Calu3 (cell line): ENCODE results near the gene HOXB1. TPM values are rescaled to one million over a fixed set of nuclear protein-coding genes. Genes with fewer than 3 reads are reported as not detected.

ENCODE experiments used
- BruUV-seq: library from RNA; stranded (reverse); fragments of 400-500 nt; replicated peaks from 2 replicates; lab custom pipeline; 2021; lab: Mats Ljungman, UMichigan
- CTCF ChIA-PET: fragments of 300-600 bp; sonication (Branson Sonifier 250); formaldehyde crosslinking; loops from one replicate; lab custom pipeline; 2022; ENCODE audit warnings: antibody characterized with exemption; lab: Charles Lee
- DNase-seq: peaks from one replicate; pipeline ENCODE4 v3.0.0; 2022
- H3K27ac Mint-ChIP-seq: one replicate; pipeline ENCODE4 v1.8.0; 2022; ENCODE audit warnings: mixed read lengths; ENCODE audit not compliant: unreplicated experiment
- H3K27me3 Mint-ChIP-seq: one replicate; pipeline ENCODE4 v1.8.0; 2022; ENCODE audit warnings: mixed read lengths; ENCODE audit not compliant: unreplicated experiment
- H3K36me3 Mint-ChIP-seq: one replicate; pipeline ENCODE4 v1.8.0; 2022; ENCODE audit warnings: mild to moderate bottlenecking, moderate library complexity, mixed read lengths; ENCODE audit not compliant: insufficient read depth, unreplicated experiment
- H3K4me1 Mint-ChIP-seq: one replicate; pipeline ENCODE4 v1.8.0; 2022; ENCODE audit warnings: mild to moderate bottlenecking, low read depth, mixed read lengths; ENCODE audit not compliant: unreplicated experiment
- H3K4me3 Mint-ChIP-seq: one replicate; pipeline ENCODE4 v1.8.0; 2022; ENCODE audit warnings: mild to moderate bottlenecking, low read depth, moderate library complexity, mixed read lengths; ENCODE audit not compliant: unreplicated experiment
- H3K9me3 Mint-ChIP-seq: one replicate; pipeline ENCODE4 v1.8.0; 2022; ENCODE audit warnings: low read depth, mixed read lengths; ENCODE audit not compliant: unreplicated experiment
- CTCF ChIP-seq: fragments of 200-600 bp; IDR thresholded peaks from one replicate; pipeline ENCODE4 v1.8.0; 2022; ENCODE audit warnings: antibody characterized with exemption; ENCODE audit not compliant: unreplicated experiment
- intact Hi-C: fragments of 100-400 bp; cut with micrococcal nuclease; formaldehyde crosslinking; loops from one replicate; pipeline ENCODE4 v1.10.0; 2022; ENCODE audit not compliant: unreplicated experiment
- total RNA-seq: library from RNA; stranded (reverse); gene quantifications from 2 replicates; pipeline ENCODE4 v1.2.3, GENCODE V29; 2022

Gene HOXB1
- total RNA-seq, 1 experiment from 2014 or later: not detected

DNA sequence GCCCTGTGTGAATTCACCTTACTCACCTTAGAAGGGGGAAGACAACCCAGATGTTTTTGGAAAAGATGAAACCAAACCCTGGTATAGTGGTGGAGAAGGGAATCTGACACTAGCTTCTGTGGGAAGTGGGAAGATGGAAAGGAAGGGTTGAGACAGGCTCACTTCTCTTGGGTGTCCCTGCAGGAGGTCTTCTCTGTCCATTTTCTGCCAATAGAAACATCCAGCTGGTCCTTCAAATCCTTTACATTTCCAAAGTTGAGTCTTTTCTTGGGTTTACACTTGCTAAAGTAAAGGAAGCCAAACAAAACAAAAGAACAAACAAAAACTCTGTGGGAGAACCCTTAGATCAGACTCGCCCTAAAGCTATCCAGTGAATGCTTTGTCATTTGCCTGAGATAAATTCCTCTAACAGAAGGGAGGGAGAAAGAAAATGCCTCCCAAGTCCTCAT, 10.2 kb downstream of the HOXB1 start:
- DNase-seq: no peak
- CTCF ChIA-PET: interaction anchor here (0.6 to 1.2 kb wide), 3 partner anchors 12 to 350 kb away, joined by 3 to 4 read pairs (median 3); no protein-coding TSS in a partner anchor
- Mint-ChIP-seq H3K27ac (no peak overlapping the region), H3K9me3 (no peaks in the 10 kb centered on the region), H3K36me3 (peaks cover 6% of the 10 kb centered on the region), H3K4me3 (no peak overlapping the region), H3K4me1 (peaks cover 16% of the 10 kb centered on the region), H3K27me3 (peaks cover 66% of the 10 kb centered on the region)
- no TSS peak for BruUV-seq
- TF ChIP-seq CTCF: no peak
- intact Hi-C loops: no loop called here

- Mint-ChIP-seq H3K4me3 (no peak overlapping the region), H3K4me1 (peaks cover 16% of the 10 kb centered on the region), H3K27me3 (peaks cover 66% of the 10 kb centered on the region), H3K9me3 (no peaks in the 10 kb centered on the region), H3K27ac (no peak overlapping the region), H3K36me3 (peaks cover 6% of the 10 kb centered on the region)
- no TSS peak for BruUV-seq
- no peak for TF ChIP-seq CTCF
- intact Hi-C loops: no loop called here
- CTCF ChIA-PET: interaction anchor here (0.6 to 1.5 kb wide), 4 partner anchors 12 to 451 kb away, joined by 3 to 5 read pairs (median 4); no protein-coding TSS in a partner anchor
- DNase-seq: no peak
Measured at GRCh38 chr17:48519427-48519826, 11.4 kb downstream of the HOXB1 start.

GRCh38 chr17:48517478-48517877, 13.3 kb downstream of the HOXB1 start:
- no peak overlapping the region for H3K27ac Mint-ChIP-seq
- peaks cover 6% of the 10 kb centered on the region for H3K36me3 Mint-ChIP-seq
- H3K4me1 Mint-ChIP-seq: peaks cover 9% of the 10 kb centered on the region
- no peak for DNase-seq
- no peak overlapping the region for H3K4me3 Mint-ChIP-seq
- no peak for TF ChIP-seq CTCF
- H3K9me3 Mint-ChIP-seq: no peaks in the 10 kb centered on the region
- BruUV-seq: no TSS peak
- CTCF ChIA-PET: interaction anchor here (2.8 kb wide), 1 partner anchor 12 kb away, joined by 13 read pairs; no protein-coding TSS in a partner anchor
- intact Hi-C loops: no loop called here
- H3K27me3 Mint-ChIP-seq: peaks cover 76% of the 10 kb centered on the region

GRCh38 chr17:48515925-48516900, 14.6 kb downstream of the HOXB1 start:
- Mint-ChIP-seq H3K27ac (no peak overlapping the region), H3K9me3 (no peaks in the 10 kb centered on the region), H3K27me3 (peaks cover 89% of the 10 kb centered on the region), H3K36me3 (no peaks in the 10 kb centered on the region), H3K4me3 (no peak overlapping the region), H3K4me1 (no peaks in the 10 kb centered on the region)
- DNase-seq: no peak
- intact Hi-C loops: no loop called here
- CTCF ChIA-PET: interaction anchor here (0.7 to 2.8 kb wide), 4 partner anchors 9 to 65 kb away, joined by 3 to 13 read pairs (median 5); no protein-coding TSS in a partner anchor
- BruUV-seq: no TSS peak
- no peak for TF ChIP-seq CTCF
